ENCODE results near the gene PTPRR.

DNA sequence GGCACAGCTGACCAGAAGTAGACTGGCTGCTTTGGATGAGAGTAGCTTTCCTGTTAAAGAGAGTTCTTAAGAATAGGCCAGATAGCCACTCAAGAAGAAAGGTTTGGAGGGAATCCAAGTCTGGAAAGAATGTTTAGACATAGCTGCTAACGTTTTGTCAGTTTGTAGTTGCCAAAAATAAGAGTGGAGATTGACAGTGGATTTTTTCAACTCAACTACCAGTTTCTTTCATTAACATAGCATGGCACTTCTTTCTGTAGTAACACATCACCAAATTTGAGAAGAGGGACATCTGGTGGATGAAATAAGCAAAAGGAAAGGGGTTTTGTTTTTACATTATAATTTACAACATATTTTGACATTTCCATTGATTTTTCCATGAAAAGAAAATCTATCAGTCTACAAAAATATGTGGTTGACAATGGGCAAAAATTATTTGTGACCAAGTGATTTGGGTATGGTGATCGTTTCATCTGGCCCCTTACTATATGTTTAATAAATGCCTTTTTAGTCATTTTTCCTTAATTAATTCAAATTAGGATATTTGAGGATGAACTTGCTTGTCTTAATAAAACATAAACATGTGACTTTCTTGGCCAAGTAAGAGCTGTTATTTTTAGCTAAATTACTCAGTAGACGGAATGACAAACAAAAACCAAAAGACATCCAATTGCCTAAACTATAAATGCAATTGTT is 71.1 kb downstream of the PTPRR start:
- TF ChIP-seq ARNTL (CRISPR knock-in tag; IDR thresholded peaks at IDR 0.05; ENCODE audit: borderline replicate concordance, low read depth) (no peak), TOX (CRISPR knock-in tag; IDR thresholded peaks at IDR 0.05; ENCODE audit: borderline replicate concordance) (no peak)

Measured in SK-N-SH treated with all-trans-retinoic acid at 6 μM for 48 hours (cell line).